ENCODE results near the gene UXS1. TPM values are rescaled to one million over a fixed set of nuclear protein-coding genes. Genes with fewer than 3 reads are reported as not detected.

Gene UXS1
- total RNA-seq, 1 donor from 2014 or later = 38.0 TPM

DNA sequence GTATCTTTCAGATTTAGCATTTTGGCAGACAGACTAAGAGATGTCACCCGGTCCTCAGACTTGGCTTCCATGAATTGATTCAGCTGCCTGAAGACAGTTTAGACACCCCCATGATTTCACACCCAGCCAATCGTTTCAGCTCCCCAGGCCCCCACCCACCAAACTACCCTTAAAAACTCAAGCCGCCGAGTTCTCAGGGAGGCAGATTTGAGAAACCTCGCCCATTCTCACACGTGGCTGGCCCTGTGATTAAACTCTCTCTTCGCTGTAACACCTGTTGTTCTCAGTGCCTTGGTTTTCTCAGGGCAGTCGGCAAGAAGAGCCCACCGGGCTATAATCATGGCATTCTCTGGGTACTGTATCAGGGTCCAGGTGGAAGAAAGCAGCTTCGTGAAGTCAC is 35.2 kb downstream of the UXS1 start:
- H3K27me3 Mint-ChIP-seq (ENCODE audit: insufficient read depth, low read depth) = peaks cover 2% of the 10 kb centered on the region
- Histone ChIP-seq H3K4me3 (no peak overlapping the region), H3K36me3 (peaks cover 7% of the 10 kb centered on the region), H3K4me1 (peaks cover 3% of the 10 kb centered on the region), H3F3A (ENCODE audit: low read depth) (no peaks in the 10 kb centered on the region), H2AFZ (replicated peaks) (no peak overlapping the region), H3K79me2 (ENCODE audit: low read depth) (peaks cover 5% of the 10 kb centered on the region), H3K27ac (no peak overlapping the region), H3K9me3 (ENCODE audit: low read depth) (no peaks in the 10 kb centered on the region), H4K20me1 (ENCODE audit: low read depth) (peaks cover 8% of the 10 kb centered on the region), H3K27me3 (no peaks in the 10 kb centered on the region), H3K9ac (no peak overlapping the region), H3K4me2 (no peak overlapping the region)
- peaks cover 74% of the 10 kb centered on the region for H3K36me3 Mint-ChIP-seq
- H3K27ac Mint-ChIP-seq = no peak overlapping the region
- H3K9me3 Mint-ChIP-seq = peaks cover 20% of the 10 kb centered on the region
- H3K4me1 Mint-ChIP-seq = no peaks in the 10 kb centered on the region
- DNase-seq (ENCODE audit: low spot score) = no peak
- TF ChIP-seq CTCF (IDR thresholded peaks at IDR 0.05) (no peak), EZH2phosphoT487 (IDR thresholded peaks at IDR 0.05) (no peak), EZH2 (IDR thresholded peaks at IDR 0.05) (no peak)
- no peak overlapping the region for H3K4me3 Mint-ChIP-seq

DNA sequence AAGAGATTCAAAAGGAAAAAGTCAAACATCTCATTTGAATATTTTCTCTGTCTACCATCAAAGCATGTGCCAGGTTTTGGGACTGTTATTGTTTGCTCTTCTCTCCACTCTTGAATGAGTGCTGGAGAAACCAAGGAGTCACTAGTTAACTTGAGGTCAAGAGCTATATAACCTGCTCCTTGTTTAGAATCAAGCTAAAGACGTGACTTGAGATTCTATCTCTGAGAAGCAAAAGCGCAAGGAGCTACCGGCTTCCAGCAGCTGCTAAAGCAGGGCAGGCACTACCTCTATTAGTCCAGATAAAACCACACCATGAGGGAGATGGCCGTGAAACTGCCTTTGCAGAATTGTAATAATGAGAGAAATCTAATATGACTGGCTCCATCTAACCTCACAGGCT is 36.0 kb downstream of the UXS1 start:
- Histone ChIP-seq H4K20me1 (ENCODE audit: low read depth) (peaks cover under 1% of the 10 kb centered on the region), H3K4me3 (no peak overlapping the region), H3K4me1 (no peaks in the 10 kb centered on the region), H3K79me2 (ENCODE audit: low read depth) (no peaks in the 10 kb centered on the region), H3K9ac (no peak overlapping the region), H3K36me3 (peaks cover 7% of the 10 kb centered on the region), H3K27ac (no peak overlapping the region), H2AFZ (replicated peaks) (no peak overlapping the region), H3F3A (ENCODE audit: low read depth) (no peaks in the 10 kb centered on the region), H3K4me2 (no peak overlapping the region), H3K9me3 (ENCODE audit: low read depth) (no peaks in the 10 kb centered on the region), H3K27me3 (no peaks in the 10 kb centered on the region)
- peaks cover 27% of the 10 kb centered on the region for H3K9me3 Mint-ChIP-seq
- no peak overlapping the region for H3K27ac Mint-ChIP-seq
- H3K4me1 Mint-ChIP-seq = no peaks in the 10 kb centered on the region
- peaks cover 77% of the 10 kb centered on the region for H3K36me3 Mint-ChIP-seq
- H3K4me3 Mint-ChIP-seq = no peak overlapping the region
- DNase-seq (ENCODE audit: low spot score) = no peak
- TF ChIP-seq CTCF (IDR thresholded peaks at IDR 0.05) = no peak
- TF ChIP-seq EZH2phosphoT487 (IDR thresholded peaks at IDR 0.05) = no peak
- TF ChIP-seq EZH2 (IDR thresholded peaks at IDR 0.05) = no peak
- peaks cover 2% of the 10 kb centered on the region for H3K27me3 Mint-ChIP-seq (ENCODE audit: insufficient read depth, low read depth)

DNA sequence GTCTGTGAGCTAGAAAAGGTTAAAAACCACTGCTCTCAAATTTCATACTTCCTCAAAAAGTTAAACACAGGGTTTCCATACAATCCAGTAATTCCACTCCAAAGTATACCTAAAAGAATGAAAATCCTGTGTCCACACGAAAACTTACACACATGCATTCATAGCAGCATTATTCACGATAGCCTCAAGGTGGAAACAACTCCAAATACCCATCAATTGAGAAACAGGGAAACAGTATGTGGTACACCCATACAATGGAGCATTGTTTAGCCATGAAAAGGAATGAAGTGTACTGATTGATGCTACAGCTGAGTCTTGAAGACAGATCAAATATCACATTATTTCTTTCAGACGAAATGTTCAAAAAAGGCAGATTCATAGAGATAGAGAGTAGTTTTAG is 36.7 kb downstream of the UXS1 start:
- Mint-ChIP-seq H3K27ac (no peak overlapping the region), H3K4me3 (no peak overlapping the region), H3K9me3 (peaks cover 35% of the 10 kb centered on the region), H3K36me3 (peaks cover 77% of the 10 kb centered on the region), H3K4me1 (no peaks in the 10 kb centered on the region), H3K27me3 (ENCODE audit: insufficient read depth, low read depth) (peaks cover 2% of the 10 kb centered on the region)
- no peaks in the 10 kb centered on the region for H3K27me3 ChIP-seq
- H3K79me2 ChIP-seq (ENCODE audit: low read depth) = no peaks in the 10 kb centered on the region
- H3K36me3 ChIP-seq = peaks cover 7% of the 10 kb centered on the region
- no peaks in the 10 kb centered on the region for H3K9me3 ChIP-seq (ENCODE audit: low read depth)
- H3K9ac ChIP-seq = no peak overlapping the region
- no peak overlapping the region for H3K4me2 ChIP-seq
- H3K27ac ChIP-seq = no peak overlapping the region
- H3K4me1 ChIP-seq = no peaks in the 10 kb centered on the region
- TF ChIP-seq CTCF (IDR thresholded peaks at IDR 0.05) (no peak), EZH2phosphoT487 (IDR thresholded peaks at IDR 0.05) (no peak), EZH2 (IDR thresholded peaks at IDR 0.05) (no peak)
- H2AFZ ChIP-seq (replicated peaks) = no peak overlapping the region
- no peak for DNase-seq (ENCODE audit: low spot score)
- no peaks in the 10 kb centered on the region for H3F3A ChIP-seq (ENCODE audit: low read depth)
- H4K20me1 ChIP-seq (ENCODE audit: low read depth) = no peaks in the 10 kb centered on the region
- H3K4me3 ChIP-seq = no peak overlapping the region

All from neural progenitor cell (in vitro differentiated cells).